ENCODE data around the gene LMO7. TPM values are rescaled to one million over a fixed set of nuclear protein-coding genes. Genes with fewer than 3 reads are reported as not detected.

Gene LMO7
- total RNA-seq, 1 donor from 2014 or later, result 132 TPM

DNA sequence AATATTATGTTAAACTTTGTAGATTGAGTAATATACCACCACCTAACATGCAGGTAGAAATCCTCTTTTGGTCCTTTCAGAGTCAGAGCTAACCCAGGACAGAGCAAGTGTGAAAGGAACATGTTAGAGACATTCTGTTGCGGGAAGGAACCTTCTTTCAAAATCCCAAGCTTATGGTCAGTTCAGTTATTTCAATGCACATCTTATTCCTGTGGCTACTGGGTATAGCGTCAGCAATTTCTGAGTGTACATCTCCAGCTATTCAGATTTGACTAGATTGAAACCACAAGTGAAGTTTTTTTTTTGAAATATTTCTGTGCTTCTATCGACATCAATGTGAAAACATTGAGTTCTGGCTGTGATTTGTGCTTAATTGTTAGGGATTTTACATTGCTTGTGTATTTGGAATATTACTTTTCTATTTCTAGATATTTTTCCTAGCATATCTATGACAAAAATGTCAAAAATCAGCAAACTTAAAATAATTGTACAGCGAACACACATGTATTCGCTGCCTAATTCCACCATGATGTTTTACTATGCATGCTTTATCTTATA, 165.3 kb downstream of the LMO7 start:
- DNase-seq, result no peak

DNA sequence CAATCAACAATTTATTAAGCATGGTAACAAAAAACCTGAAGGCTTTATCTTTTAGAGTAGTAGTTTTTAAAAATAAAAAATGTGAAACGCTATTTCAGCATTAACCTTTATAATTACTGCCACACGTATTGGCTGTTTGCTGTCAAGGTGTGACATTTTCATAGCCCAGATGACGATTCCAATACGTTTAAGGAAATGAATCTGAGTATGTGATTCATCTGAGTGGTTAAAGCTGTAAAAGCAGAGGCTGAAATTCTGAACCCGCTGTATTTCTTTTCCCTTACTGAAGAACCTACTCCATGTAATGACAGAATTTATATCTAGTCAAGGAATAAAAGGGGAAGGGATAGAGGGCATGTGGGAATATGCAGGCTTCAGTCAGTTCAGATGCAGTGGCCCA, 166.0 kb downstream of the LMO7 start:
- no peak for DNase-seq

- no peak for DNase-seq
These were observed 167.1 kb downstream of the LMO7 start for GRCh38 chr13:75803164-75803611.

- DNase-seq, result no peak
These were observed 167.9 kb downstream of the LMO7 start for GRCh38 chr13:75804054-75804453.

DNA sequence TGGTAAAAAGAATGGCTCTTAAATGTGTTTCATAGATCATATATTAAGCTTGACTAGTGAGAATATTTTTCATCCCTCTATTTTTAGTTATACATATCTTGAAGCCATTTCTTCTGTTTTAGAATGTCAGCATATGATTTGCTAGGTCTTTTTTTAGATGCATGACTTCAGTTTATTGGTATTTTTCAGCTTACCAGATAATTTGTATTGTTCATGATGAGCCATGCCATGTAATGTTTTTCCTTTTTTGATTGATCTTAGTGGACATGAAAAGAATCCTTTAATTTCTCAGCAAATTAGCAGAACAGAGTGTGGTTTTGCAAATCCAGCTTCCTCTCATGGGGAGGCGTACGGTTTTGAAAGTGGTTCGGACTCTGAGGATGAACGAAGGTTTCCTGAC, 168.5 kb downstream of the LMO7 start:
- no peak for DNase-seq

GRCh38 chr13:75806117-75806516, 170.0 kb downstream of the LMO7 start:
- DNase-seq, result peak; percentile 15

DNA sequence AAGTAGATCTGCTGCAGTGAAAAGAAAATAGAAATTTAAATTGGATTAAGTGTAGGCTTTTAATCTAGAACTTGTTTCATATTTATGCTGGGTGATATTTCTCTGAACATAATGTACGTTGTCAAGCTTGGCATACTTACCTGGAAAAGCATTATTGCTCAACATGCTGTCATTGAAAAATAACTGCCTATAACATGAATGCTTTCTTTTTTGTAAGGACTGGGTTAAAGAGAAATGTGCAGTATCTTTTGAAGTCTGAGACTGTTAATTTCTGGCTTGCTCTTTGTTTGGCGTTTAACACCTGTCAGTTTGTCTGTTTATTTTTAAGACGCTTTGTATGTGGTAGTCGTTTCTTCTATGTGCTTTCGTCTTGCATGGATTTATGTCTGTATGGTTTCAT, 175.2 kb downstream of the LMO7 start:
- no peak for DNase-seq

DNA sequence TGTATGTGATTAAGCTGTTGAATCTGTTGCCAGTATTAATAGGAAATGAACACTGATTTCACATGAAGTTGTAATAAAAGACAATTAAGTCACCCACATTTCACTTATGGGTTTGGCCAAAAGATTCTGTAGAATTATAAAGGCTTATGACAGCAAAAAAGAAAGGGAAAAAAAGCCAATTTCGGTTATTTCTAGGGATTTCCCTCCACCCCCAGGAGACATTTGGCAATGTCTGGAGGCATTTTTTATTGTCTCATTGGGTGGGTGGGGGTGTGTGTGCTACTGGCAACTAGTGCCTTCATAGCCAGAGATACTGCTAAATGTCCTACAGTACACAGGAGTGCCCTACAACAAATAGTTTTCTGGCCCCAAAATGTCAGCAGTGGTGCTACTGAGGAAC, 175.7 kb downstream of the LMO7 start:
- DNase-seq, result no peak

- no peak for DNase-seq
These were observed 176.6 kb downstream of the LMO7 start for GRCh38 chr13:75812751-75813181.

GRCh38 chr13:75813323-75813722, 177.2 kb downstream of the LMO7 start:
- no peak for DNase-seq

DNA sequence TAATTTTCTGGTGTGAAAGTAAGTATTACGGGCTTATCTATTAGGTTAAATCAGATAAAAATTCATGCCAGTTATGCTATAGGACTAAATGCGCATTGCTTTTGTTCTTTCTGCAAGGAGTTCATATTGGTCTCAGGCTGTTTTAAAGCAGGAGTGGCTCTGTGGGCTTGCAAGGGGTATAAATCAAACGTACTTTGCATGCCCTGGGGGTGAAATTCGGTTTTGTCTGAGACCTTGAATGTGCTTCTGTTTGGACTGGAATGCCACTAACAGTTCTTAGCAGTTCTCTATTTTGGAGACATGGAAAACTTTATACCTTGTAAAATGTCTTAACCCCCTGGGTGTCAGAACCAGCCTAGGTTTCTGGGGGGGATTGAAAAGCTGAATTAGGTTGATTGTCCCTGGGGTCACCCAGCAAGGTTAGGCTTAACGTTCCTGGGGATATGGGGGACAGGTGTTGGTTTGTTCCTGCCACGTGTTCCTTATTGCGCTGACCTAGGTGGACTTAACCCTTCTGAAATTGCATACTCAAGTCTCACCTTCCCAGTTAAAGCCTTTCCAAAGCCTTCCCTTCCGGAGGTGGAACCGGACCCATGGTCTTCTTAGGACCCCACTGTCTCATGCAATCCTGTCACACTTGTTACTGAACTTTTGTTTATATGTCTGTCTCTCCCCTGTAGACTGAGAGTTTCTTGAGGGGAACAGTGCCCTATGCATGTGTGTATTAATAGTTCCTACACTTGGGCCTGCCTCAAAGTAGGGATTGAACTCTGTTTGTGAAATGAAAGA, 182.2 kb downstream of the LMO7 start:
- DNase-seq, result no peak

GRCh38 chr13:75818968-75819225, 182.8 kb downstream of the LMO7 start:
- DNase-seq, result no peak

DNA sequence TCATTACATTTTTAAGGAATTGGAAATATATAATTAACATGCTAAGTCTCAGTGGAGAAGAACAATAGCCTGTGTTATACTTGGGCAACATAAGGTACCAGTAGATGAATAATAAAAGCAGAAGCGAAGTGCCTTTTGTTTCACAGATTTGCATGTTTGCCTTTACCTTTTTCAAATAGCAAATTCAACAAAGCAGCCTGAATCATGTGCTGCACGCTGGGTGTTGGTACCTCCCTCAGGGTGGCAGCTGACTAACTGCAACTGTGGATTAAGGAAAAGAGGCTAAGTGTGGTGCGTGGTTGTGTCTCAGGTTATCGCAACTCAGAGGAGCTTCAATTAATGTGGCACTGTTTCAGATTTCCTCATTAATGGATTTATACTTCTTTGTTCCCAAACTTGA, 189.0 kb downstream of the LMO7 start:
- no peak for DNase-seq

GRCh38 chr13:75825594-75825993, 189.5 kb downstream of the LMO7 start:
- no peak for DNase-seq

DNA sequence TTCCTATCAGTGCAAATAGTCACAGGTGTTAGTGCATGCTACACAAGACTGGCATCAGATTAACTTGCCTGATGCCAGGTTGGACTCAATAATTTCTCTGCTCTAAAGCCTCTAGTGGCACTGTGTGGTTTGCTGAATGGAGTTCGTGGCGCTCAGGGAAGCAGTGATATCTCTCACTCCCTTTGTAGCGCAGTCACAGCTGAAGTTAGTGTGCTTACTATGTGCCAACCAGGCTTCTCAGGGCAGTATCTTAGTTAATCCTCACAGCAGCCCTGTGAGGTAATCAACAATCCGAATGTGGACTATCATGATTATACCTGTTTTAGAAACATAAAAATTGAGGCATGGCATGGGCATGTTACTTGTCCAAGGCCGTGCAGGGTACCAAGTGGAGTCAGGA, 190.3 kb downstream of the LMO7 start:
- no peak for DNase-seq

- no peak for DNase-seq
These were observed 193.7 kb downstream of the LMO7 start for GRCh38 chr13:75829830-75830229.

DNA sequence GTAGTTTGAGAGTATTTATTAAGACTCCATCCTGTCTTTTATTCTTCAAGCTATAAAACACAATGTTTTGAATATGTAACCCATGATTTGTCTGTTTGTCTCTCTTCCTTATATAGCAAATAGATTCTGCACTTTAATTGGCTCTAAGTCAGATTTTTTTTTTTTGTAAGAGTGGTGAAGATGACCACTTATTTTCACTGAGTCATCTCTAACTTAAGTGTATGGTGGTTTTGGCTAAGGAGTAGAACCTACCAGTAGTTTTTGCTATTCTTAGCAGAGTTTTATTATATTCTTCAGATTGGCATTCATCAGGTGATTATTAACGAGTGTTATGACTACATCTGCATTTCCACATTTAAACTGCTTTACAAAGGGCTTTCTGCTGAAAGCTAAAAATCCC, 194.7 kb downstream of the LMO7 start:
- no peak for DNase-seq

- no peak for DNase-seq
These were observed 195.3 kb downstream of the LMO7 start for GRCh38 chr13:75831389-75831788.

DNA sequence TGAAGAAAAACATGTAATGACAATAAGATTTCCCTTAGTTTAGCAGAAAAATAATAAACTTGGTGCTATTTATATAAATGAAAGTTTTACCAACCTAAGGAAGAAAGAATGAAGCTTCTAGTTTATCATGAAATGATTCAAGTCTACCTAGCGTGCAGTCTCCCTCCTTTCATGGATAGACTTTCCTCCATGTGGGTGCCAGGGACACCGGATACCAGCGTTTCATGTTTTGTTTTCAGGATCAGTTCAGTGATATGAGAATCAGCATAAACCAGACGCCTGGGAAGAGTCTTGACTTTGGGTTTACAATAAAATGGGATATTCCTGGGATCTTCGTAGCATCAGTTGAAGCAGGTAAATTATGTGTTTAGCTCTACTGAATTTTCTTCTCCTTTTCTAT, 196.7 kb downstream of the LMO7 start:
- no peak for DNase-seq

GRCh38 chr13:75836441-75836840, 200.3 kb downstream of the LMO7 start:
- no peak for DNase-seq

DNA sequence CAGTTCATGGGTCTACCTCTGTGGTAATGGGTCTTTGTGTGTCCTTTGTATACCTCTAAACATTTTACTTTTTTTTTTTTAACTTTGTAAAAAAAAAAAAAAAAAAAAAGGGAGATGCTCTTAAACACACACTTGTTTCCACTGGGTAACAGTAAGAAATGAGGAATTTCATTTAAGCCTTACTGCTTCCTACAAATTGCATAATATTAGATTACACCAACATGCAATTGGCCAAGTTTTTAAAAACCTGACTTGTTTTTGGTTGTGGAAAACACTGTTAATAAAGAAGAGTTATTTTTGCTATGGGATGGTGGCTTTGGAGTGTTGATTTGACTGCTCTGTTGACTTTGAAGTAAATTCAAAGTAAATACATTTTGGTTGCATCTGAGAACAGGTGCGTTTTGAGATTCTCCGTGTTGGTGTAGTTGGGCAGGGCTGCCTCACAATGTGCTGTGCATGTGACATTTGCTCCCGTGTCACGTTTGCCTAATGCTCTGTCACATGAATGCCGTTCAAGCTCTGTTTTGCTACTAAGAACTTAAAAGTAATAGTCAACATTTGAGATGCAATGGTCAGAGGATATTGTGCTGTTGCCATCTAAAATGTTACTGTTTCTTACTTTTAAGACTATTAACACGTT, 202.4 kb downstream of the LMO7 start:
- no peak for DNase-seq

DNA sequence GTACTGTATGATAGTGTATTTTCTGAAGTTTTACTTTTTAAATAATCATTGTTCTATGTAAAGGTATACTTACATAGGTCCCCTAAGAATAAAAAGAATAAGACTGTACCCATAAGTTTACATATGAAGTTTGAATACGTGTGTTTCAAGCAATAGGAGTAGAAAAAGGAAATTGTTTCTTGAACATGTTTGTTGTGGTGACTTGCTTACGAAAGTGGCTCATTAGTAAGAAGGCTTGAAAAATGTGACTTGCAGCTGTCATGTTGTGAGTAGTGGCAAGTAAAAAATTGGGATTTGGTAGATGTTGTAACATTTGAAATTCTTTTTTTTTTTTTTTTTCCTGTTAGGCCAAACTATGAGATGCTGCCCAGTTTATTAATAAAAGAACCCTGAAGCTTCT, 203.3 kb downstream of the LMO7 start:
- DNase-seq, result no peak

DNA sequence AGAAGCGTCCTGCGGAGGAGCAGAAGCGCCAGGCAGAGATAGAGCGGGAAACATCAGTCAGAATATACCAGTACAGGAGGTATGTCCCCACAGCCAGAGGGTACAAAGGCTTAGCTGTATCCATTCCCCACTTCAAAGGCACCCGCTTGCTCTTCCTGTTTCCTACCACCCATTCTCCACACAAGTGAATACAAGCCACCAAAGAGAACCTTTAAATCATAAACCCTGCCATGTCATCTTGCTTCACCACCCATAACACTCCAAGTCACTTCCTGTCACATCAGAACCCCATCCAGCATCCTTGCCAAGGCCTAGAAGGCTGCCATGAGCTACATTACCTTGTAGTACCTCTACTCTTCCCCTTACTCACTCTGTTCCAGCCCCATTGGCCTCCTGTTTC, 205.8 kb downstream of the LMO7 start:
- no peak for DNase-seq

DNA sequence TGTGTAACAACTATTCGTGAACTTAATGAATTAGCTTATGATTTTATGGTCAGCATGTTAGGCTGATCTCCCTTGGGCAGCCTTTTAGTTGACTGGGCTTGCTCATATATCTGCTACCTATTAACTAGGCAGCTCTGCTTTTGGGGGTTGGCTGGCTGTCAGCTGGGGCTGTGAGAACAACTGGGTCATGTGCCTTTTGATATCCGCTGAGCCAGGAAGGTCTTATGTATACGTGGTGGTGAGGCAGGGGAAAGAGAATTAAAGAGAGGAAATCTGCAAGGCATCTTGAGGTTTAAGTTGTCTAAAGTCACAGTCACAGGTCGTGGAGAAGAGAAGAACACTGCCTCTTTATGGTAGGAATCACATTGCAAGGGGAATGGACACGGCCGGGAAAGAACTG, 206.9 kb downstream of the LMO7 start:
- DNase-seq, result no peak
